A549 treated with dexamethasone at 1 μM for 4 hours (cell line): ENCODE data around the gene ZNF155. TPM values are rescaled to one million over a fixed set of nuclear protein-coding genes. Genes with fewer than 3 reads are reported as not detected.

Experiments
- total RNA-seq: library from RNA; stranded (reverse); fragments of 200-300 nt; extraction: Qiagen RNA extraction; gene quantifications from 5 replicates; pipeline ENCODE4 v1.2.3, GENCODE V29; 2022

ZNF155 gene
- total RNA-seq = 2.5 to 4.0 TPM (median 3.0 TPM) in 5 replicates

DNA sequence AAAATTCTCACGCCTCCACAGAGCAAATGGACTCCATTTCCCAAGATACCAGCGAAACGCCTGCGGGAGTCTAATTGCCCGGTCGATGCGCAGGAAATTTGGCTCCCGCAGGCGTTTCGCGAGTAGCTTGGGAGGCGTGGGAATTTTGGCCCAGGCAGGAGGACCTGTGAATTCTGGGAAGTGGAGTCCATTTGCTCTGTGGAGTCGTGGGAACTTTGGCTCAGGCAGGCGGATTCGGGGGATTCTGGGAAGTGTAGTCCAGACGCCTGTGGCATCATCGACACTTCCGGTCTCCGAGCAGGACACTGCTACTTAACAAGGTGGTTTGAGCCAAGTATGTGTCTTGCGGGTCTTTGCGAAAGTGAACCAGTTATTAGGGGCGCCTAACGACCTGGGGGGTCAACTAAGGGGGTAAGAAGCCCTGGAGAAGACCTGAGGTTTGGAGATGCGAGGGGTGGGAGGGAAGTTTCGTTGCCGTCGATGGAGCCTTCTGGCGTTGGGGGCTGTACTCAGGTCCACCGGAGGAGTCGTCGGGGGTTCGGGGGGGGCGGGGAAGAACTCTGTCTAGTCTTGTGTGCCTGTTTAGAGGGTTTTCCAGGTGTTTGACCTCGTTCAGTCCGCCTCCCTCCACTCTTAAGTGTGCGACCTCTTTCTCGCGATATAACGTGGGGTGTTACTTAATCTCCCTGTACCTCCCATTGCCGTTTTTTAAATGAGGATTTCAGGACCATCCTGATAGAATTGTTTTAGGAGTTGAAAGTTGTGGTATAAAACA, at the start of gene ZNF155:
Gene ZNF155, plus strand, starts transcription at position 277 of the 775 bp plus-strand sequence. CDS start 4,356 bp downstream, outside the sequence.

GRCh38 chr19:43934985-43935708, 48.8 kb upstream of the ZNF155 start, which contains the start of gene ZNF45:
Gene ZNF45 (minus strand): TSS chr19:43935282. CDS start chr19:43922185, 13,097 bp downstream.

DNA sequence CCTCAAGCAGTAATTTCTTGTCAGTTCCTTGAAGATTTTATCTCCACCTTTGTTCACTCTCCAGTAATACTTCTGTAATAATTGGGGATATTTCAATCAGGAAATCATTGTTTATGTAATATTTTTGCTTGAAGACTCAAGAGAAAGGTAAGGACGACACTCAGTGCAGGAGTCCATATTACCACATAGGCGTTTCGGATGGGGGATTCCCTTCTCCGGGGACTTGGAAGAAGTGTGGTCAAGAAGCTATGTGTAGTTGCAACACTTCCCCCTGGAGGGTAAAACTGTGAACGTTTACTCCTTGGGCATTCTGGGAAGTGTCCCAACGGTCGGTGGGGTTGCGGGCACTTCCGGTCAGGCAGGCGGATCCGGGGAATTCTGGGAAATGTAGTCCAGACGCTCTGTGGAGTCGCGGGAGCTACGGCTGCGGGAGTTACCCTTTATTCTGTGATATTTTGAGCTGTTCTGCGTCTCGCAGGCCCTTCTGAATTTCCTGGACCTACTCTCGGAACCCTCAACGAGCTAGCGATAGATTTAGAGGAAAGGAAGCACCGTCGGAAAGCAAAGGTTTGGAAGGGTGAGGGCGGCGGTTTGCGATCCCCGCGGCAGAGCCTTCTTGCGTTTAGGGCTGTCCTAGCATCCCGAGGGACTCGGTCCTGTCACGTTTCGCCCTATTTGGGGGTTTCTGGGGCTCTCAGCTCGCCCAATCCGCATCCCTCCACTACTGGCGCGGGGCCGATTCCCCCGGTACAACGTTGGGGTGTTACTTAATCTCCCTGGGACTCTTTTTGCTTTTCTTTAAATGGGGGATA, 32.9 kb upstream of the ZNF155 start, which contains the start of gene ZNF221:
Gene ZNF221, plus strand, starts transcription at position 395 of the 812 bp plus-strand sequence. CDS start 11,499 bp downstream, outside the sequence.

GRCh38 chr19:44002566-44003460, 18.8 kb downstream of the ZNF155 start, which contains the start of gene ZNF230:
Gene ZNF230 (plus strand): TSS chr19:44002957. CDS start chr19:44007079, 4,122 bp downstream.

DNA sequence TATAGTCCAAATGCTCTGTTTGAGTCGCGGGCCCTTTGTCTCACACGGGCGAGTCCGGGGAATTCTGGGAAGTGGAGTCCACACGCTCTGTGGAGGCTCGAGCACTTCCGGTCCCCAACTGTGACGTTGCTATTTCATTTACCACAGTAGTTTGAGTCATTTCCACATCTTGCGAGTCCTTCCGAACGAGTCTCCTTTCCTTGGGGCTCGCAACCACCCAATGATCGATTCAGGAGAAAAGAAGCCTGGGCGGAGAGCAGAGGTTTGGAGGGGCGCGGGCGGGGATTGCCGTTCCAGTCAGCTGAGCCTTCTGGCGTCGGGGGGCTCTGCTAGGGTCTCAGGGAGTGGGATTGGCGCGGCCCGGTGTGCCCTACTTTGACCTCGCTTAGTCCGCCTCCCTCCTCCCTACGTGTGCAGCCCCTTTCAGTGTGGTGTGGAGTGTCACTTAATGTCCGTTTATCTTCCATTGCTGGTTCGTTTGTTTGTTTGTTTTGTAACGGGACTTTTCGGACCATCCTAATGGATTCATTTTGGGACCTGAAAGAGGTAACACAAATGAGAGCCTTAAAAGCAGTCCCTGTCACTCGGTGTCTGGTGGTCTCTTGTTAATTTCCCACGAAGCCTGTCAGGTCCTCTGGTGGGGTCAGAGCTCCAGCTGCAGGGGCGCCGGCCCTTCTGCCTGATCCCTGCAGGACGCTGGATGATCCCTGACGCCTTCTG, 41.4 kb downstream of the ZNF155 start, which contains the start of gene ZNF222:
Gene ZNF222, plus strand, starts transcription at position 163 of the 720 bp plus-strand sequence. Its CDS starts 58 bp downstream, at position 221.

Other genes starting within 250 kb of the ZNF155 start
- 39.2 to 70.8 TPM (median 56.3 TPM) in 5 replicates for gene SMG9, start 229.2 kb upstream of the ZNF155 start, total RNA-seq
- 35.0 to 49.2 TPM (median 46.8 TPM) in 5 replicates for gene KCNN4, start 203.2 kb upstream of the ZNF155 start, total RNA-seq
- 0.09 to 0.32 TPM (median 0.16 TPM) in 5 replicates for gene LYPD5, start 181.7 kb upstream of the ZNF155 start, total RNA-seq
- 4.8 to 6.8 TPM (median 6.3 TPM) in 5 replicates for gene ZNF283, start 156.9 kb upstream of the ZNF155 start, total RNA-seq
- gene ZNF404, start 100.2 kb upstream of the ZNF155 start, total RNA-seq = 0.16 to 0.34 TPM (median 0.33 TPM) in 5 replicates
- gene ZNF45, start 48.9 kb upstream of the ZNF155 start, total RNA-seq = 9.1 to 12.0 TPM (median 10.8 TPM) in 5 replicates
- 0.38 to 0.77 TPM (median 0.64 TPM) in 5 replicates for gene ZNF221, start 33.0 kb upstream of the ZNF155 start, total RNA-seq
- 2.2 to 3.2 TPM (median 2.6 TPM) in 5 replicates for gene ZNF230, start 18.8 kb downstream of the ZNF155 start, total RNA-seq
- 3.1 to 3.9 TPM (median 3.6 TPM) in 5 replicates for gene ZNF222, start 41.2 kb downstream of the ZNF155 start, total RNA-seq
- gene ZNF223, start 67.8 kb downstream of the ZNF155 start, total RNA-seq = 1.8 to 3.5 TPM (median 2.4 TPM) in 5 replicates
- gene ZNF284, start 88.0 kb downstream of the ZNF155 start, total RNA-seq = 0.26 to 0.59 TPM (median 0.53 TPM) in 5 replicates
- 7.4 to 10.9 TPM (median 8.5 TPM) in 5 replicates for gene ZNF224, start 110.2 kb downstream of the ZNF155 start, total RNA-seq
- gene ZNF225, start 129.2 kb downstream of the ZNF155 start, total RNA-seq = 2.6 to 3.6 TPM (median 3.1 TPM) in 5 replicates
- 1.5 to 2.8 TPM (median 2.0 TPM) in 5 replicates for gene ZNF234, start 157.4 kb downstream of the ZNF155 start, total RNA-seq
- gene ZNF226, start 180.9 kb downstream of the ZNF155 start, total RNA-seq = 18.8 to 21.0 TPM (median 20.0 TPM) in 5 replicates
- gene ZNF227, start 228.3 kb downstream of the ZNF155 start, total RNA-seq = 9.2 to 12.3 TPM (median 10.4 TPM) in 5 replicates